Upper lobe of right lung (tissue), 1 donor: ENCODE measurements around the gene PWWP2B. TPM values are rescaled to one million over a fixed set of nuclear protein-coding genes. Genes with fewer than 3 reads are reported as not detected.

Experiments
- ATAC-seq: fragments of 200-7000 bp; cut with Tn5 transposase; one replicate; pipeline ENCODE4 v1.9.1; 2020; ENCODE audit warnings: mild to moderate bottlenecking, moderate library complexity
- DNase-seq: peaks from one replicate; pipeline ENCODE4 v3.0.0-alpha.2; 2020
- H3K27ac ChIP-seq: fragments of 200-600 bp; one replicate; pipeline ENCODE4 v1.8.0; 2022
- H3K27me3 ChIP-seq: fragments of 200-600 bp; one replicate; pipeline ENCODE4 v1.8.0; 2022; ENCODE audit warnings: mild to moderate bottlenecking
- H3K36me3 ChIP-seq: fragments of 200-600 bp; one replicate; pipeline ENCODE4 v1.8.0; 2022
- H3K4me1 ChIP-seq: fragments of 200-600 bp; one replicate; pipeline ENCODE4 v1.8.0; 2022
- H3K4me3 ChIP-seq: fragments of 200-600 bp; one replicate; pipeline ENCODE4 v1.8.0; 2022; ENCODE audit warnings: mild to moderate bottlenecking
- H3K9me3 ChIP-seq: fragments of 200-600 bp; one replicate; pipeline ENCODE4 v1.8.0; 2022
- CTCF ChIP-seq: fragments of 200-600 bp; IDR thresholded peaks from one replicate; pipeline ENCODE4 v1.8.0; 2022; ENCODE audit warnings: antibody characterized with exemption
- intact Hi-C: fragments of 100-400 bp; cut with DNase I; formaldehyde crosslinking; loops from one replicate; pipeline ENCODE4 v1.11.0; 2022
- total RNA-seq: library from RNA; stranded (reverse); fragmentation: NEBNext Ultra II Directional; extraction: Animal tissue kit (Norgen Biotek cat#: 25700); gene quantifications from one replicate; pipeline ENCODE4 v1.2.1, GENCODE V29; 2021
- donor health status: DM: no; HTN: yes; CAD: no; lungs with severe emphysema.

The PWWP2B gene
- total RNA-seq, 1 donor from 2014 or later: 26.0 TPM

DNA sequence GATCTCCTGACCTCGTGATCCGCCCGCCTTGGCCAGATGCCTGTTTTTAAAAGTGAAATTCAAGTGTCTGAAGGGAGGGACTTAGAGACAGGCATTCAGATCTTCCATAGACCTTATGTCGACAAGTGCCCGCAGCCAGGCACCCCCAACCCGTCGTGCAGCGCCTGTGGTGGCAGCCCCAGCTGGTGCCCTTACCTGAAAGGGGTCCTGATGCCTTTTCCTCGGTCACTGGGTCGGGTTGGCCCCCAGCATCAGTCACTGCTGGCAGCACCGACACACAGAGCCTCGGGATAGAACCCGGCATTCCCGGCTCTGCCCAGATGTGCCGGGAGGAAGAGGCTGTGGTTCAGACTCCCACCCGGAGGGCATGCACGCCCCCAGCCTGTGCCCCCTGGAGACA, 41.7 kb upstream of the PWWP2B start:
- DNase-seq (peak; percentile 48), ATAC-seq (no peak)
- TF ChIP-seq CTCF: no peak
- no peak overlapping the region for H3K4me3 ChIP-seq
- no peaks in the 10 kb centered on the region for H3K36me3 ChIP-seq
- H3K27ac ChIP-seq: no peak overlapping the region
- intact Hi-C loops: no loop called here
- no peaks in the 10 kb centered on the region for H3K27me3 ChIP-seq
- no peaks in the 10 kb centered on the region for H3K4me1 ChIP-seq
- no peaks in the 10 kb centered on the region for H3K9me3 ChIP-seq

GRCh38 chr10:132355754-132356153, 41.2 kb upstream of the PWWP2B start:
- intact Hi-C loops: no loop called here
- Histone ChIP-seq H3K9me3 (no peaks in the 10 kb centered on the region), H3K27me3 (no peaks in the 10 kb centered on the region), H3K4me3 (no peak overlapping the region), H3K4me1 (no peaks in the 10 kb centered on the region), H3K36me3 (no peaks in the 10 kb centered on the region), H3K27ac (no peak overlapping the region)
- no peak for ATAC-seq
- no peak for DNase-seq
- TF ChIP-seq CTCF: no peak

DNA sequence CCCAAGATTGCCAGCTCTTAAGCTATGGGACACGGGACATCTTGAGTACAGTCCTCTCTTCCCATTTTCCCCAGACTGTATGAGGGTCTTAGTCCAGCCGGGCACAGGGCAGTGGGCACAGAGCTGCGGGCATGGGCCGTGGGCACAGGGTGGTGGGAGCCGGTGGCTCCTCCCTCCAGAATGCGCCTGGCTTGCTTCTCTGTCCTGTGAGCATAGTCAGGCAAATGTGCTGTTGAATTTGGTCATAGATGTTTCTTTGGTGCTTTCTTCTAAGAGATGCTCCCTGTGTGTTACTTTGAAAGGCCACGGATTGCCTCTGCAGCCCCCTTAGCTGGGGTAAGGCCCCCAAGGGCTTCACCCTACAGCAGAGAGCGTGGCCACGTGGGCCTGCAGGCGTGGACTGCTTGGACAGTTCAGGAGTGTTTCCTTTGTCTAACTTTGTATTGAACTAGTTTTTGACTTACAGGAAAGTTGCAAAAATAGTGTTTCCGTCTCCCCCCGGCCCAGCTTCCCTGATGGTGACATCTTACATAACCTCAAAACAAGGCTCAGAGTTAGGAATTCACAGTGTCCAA, 40.3 kb upstream of the PWWP2B start:
- Histone ChIP-seq H3K36me3 (no peaks in the 10 kb centered on the region), H3K9me3 (no peaks in the 10 kb centered on the region), H3K4me3 (no peak overlapping the region), H3K4me1 (no peaks in the 10 kb centered on the region), H3K27me3 (no peaks in the 10 kb centered on the region), H3K27ac (no peak overlapping the region)
- DNase-seq (no peak), ATAC-seq (no peak)
- intact Hi-C loops: no loop called here
- no peak for TF ChIP-seq CTCF

DNA sequence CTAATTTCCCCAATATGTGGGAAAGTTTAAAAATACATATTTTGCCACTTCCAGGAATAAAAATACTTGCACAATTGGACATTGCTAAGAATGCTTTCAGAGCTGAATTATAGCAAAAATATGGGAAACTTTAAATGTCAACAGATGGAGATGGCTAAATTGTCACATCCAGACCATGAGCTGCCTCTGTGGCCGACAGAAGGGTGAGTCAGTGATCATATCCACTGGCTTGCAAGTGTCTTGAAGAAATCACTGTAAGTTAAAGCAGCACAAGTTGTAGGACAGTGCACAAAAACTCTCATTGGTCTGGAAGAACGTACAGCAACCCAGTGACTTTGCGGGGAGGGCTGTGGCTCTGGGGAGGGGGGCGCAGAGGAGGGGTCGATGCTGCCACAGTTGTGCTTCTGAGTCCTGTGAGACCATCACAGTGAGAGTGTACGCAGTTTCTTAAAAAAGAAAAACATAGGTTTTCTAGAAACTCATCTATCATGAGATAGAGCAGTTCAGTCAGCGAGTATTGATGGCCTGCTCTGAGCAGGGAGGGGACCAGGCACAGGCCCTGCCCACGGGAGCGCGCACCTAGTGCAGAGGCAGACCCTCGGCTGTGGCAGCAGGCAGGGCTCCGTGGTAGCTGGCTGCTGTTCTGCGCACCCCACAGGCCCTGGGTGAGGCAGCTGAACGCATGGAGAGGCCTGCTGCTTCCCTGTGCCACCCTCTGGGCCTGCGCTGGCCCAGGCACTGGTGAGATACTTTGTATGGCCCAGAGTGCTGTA, 39.5 kb upstream of the PWWP2B start:
- Histone ChIP-seq H3K27ac (no peak overlapping the region), H3K4me1 (no peaks in the 10 kb centered on the region), H3K36me3 (no peaks in the 10 kb centered on the region), H3K4me3 (no peak overlapping the region), H3K27me3 (no peaks in the 10 kb centered on the region), H3K9me3 (no peaks in the 10 kb centered on the region)
- ATAC-seq (no peak), DNase-seq (no peak)
- TF ChIP-seq CTCF: no peak
- intact Hi-C loops: no loop called here

DNA sequence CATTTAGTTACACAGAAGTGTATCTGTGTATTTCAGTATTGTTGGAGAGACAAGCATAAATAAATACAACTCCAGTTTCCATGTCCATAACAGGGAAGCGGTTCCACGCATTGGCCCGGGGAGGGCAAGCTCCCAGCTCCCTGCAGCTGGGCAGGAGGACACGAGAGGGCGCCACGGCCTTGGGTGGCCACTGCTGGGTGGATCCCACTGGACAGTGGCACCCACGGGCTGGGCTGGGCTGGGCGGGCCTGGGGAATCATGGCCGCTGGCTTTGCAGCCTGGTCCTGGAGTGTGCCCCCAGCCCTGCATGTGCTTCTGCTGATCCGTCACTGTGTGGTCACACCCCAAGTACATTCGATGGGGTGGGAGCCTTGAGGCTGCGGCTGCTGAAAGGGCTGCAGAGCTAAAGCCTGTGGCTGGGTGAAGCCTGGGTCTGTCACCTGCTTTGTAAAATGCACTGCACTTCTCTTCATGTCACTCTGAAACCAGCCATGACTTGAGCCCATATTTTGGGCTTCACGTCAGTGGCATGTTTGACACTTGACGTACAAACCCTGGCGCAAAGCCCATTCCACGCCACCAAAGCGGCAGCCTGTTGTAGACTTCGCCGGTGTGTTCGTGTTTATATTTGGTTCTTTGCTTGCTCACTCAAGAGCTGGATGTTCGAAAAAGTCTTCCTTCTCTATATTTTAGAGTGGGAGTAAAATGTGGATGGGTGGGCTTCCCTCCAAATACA, 37.5 kb upstream of the PWWP2B start:
- TF ChIP-seq CTCF: peak; percentile 21
- H3K27ac ChIP-seq: no peak overlapping the region
- peak; percentile 60 for ATAC-seq

More for the DNA sequence above, 37.5 kb upstream of the PWWP2B start:
- Histone ChIP-seq H3K4me1 (no peaks in the 10 kb centered on the region), H3K4me3 (no peak overlapping the region), H3K27me3 (no peaks in the 10 kb centered on the region), H3K36me3 (no peaks in the 10 kb centered on the region), H3K9me3 (no peaks in the 10 kb centered on the region)
- intact Hi-C loops: no loop called here
- peak; percentile 85 for DNase-seq
